K562 (cell line): ENCODE measurements around the gene PREX1. TPM values are rescaled to one million over a fixed set of nuclear protein-coding genes. Genes with fewer than 3 reads are reported as not detected.

ENCODE experiments used
- ATAC-seq: fragments of 200-7000 bp; cut with Tn5 transposase; 3 replicates; pipeline ENCODE4 v1.9.1; 2020; ENCODE audit warnings: moderate library complexity
- BruUV-seq: library from RNA; stranded (reverse); fragments of 400-500 nt; replicated peaks from 2 replicates; lab custom pipeline; 2021; lab: Mats Ljungman, UMichigan
- CTCF ChIA-PET: fragments of 300-600 bp; formaldehyde crosslinking; extraction: SDS; loops from one replicate; lab custom pipeline; 2021; ENCODE audit warnings: low intra/inter-chr PET ratio; lab: Yijun Ruan, JAX
- POLR2A ChIA-PET: fragments of 300-600, 350-650 bp; sonication (Branson Sonifier 250); formaldehyde crosslinking; extraction: SDS; loops from one replicate; lab custom pipeline; 2021; ENCODE audit warnings: antibody characterized with exemption, inconsistent platforms; lab: Yijun Ruan, JAX
- DNase-seq, 4 experiments: peaks; one replicate each; pipeline versions ENCODE4 v3.0.0 to v3.0.0-alpha.2; 2011 to 2018; ENCODE audit warnings: low spot score in 3 of 4, mixed read lengths in 3 of 4; ENCODE audit errors: extremely low read depth in 1 of 4
- FAIRE-seq: peaks from 2 replicates; lab custom pipeline; 2011; peaks lifted over from hg19 to GRCh38; lab: Jason Lieb, UNC
- H2AFZ ChIP-seq: 2 replicates; pipeline ENCODE4 v1.6.0; 2011; ENCODE audit warnings: low read depth, low read length, control low read depth, inconsistent platforms
- H3K27ac ChIP-seq: fragments of 200-600 bp; 3 replicates; pipeline ENCODE4 v1.8.0; 2011; ENCODE audit warnings: low read depth, mild to moderate bottlenecking, control low read depth, inconsistent platforms, low read length, moderate library complexity, mixed read lengths; ENCODE audit errors: extremely low read depth
- H3K27me3 ChIP-seq, 2 experiments: fragments of 300-600 bp in 1 of 2; 2 replicates in 1 of 2; 3 replicates in 1 of 2; pipeline versions ENCODE4 v1.6.0 to v1.8.0; 2011; ENCODE audit warnings: inconsistent platforms in 2 of 2, low read length in 2 of 2, mild to moderate bottlenecking in 1 of 2, mixed read lengths in 1 of 2, moderate library complexity in 1 of 2; ENCODE audit not compliant: control insufficient read depth in 2 of 2, insufficient read depth in 2 of 2
- H3K36me3 ChIP-seq: fragments of 300-600 bp; 3 replicates; pipeline ENCODE4 v1.8.0; 2011; ENCODE audit warnings: mild to moderate bottlenecking, low read length, inconsistent platforms; ENCODE audit not compliant: control insufficient read depth, insufficient read depth
- H3K4me1 ChIP-seq, 2 experiments: fragments of 200-600 bp in 1 of 2; replicated peaks in 1 of 2; 2 replicates in 1 of 2; 3 replicates in 1 of 2; pipeline versions ENCODE4 v1.5.1 to v1.8.0; 2011; ENCODE audit warnings: inconsistent platforms in 2 of 2, low read length in 2 of 2, mild to moderate bottlenecking in 1 of 2, mixed read lengths in 1 of 2, moderate library complexity in 1 of 2; ENCODE audit not compliant: control insufficient read depth in 2 of 2, insufficient read depth in 2 of 2
- H3K4me2 ChIP-seq: 2 replicates; pipeline ENCODE4 v1.6.1; 2011; ENCODE audit warnings: low read length, control low read depth, inconsistent platforms, mixed read lengths; ENCODE audit not compliant: insufficient read depth
- H3K4me3 ChIP-seq: fragments of 200-600 bp; sonication (generic), shearing (Covaris generic); 2 replicates; pipeline ENCODE4 v1.5.1; 2016; ENCODE audit warnings: control low read depth, inconsistent platforms
- H3K79me2 ChIP-seq: fragments of 200-600 bp; 3 replicates; pipeline ENCODE4 v1.8.0; 2011; ENCODE audit warnings: low read length, inconsistent platforms; ENCODE audit not compliant: control insufficient read depth, insufficient read depth
- H3K9ac ChIP-seq, 2 experiments: 2 replicates each; pipeline versions ENCODE4 v1.6.0 to v1.6.1; 2011; ENCODE audit warnings: low read depth in 2 of 2, low read length in 2 of 2, control low read depth in 1 of 2, inconsistent platforms in 1 of 2, mild to moderate bottlenecking in 1 of 2, mixed read lengths in 1 of 2; ENCODE audit not compliant: insufficient read depth in 1 of 2
- H3K9me1 ChIP-seq: one replicate; pipeline ENCODE4 v1.6.0; 2011; ENCODE audit warnings: inconsistent platforms, mild to moderate bottlenecking, low read length, moderate library complexity; ENCODE audit not compliant: control insufficient read depth, insufficient read depth
- H3K9me3 ChIP-seq: replicated peaks from 2 replicates; pipeline ENCODE4 v1.5.1; 2011; ENCODE audit warnings: low read depth, low read length, inconsistent platforms; ENCODE audit not compliant: control insufficient read depth, insufficient read depth
- H4K20me1 ChIP-seq: replicated peaks from 2 replicates; pipeline ENCODE4 v1.6.1; 2011; ENCODE audit warnings: low read length, inconsistent platforms, mixed read lengths; ENCODE audit not compliant: control insufficient read depth, insufficient read depth
- ATF7 ChIP-seq: fragments of 450-650 bp; IDR thresholded peaks from 2 replicates; pipeline ENCODE4 v1.7.1; 2014; ENCODE audit warnings: mild to moderate bottlenecking, moderate library complexity
- CREB5 ChIP-seq: fragments of 250-450 bp; sonication (Bioruptor Pico); IDR thresholded peaks from 2 replicates; pipeline ENCODE4 v1.5.0; 2020; ENCODE audit warnings: mild to moderate bottlenecking
- DMBX1 ChIP-seq: fragments of 250-450 bp; sonication (Bioruptor Pico); IDR thresholded peaks from 2 replicates; pipeline ENCODE4 v1.8.0; 2022; ENCODE audit warnings: inconsistent platforms, mild to moderate bottlenecking, moderate library complexity, borderline replicate concordance
- GABPB2 ChIP-seq: fragments of 250-450 bp; sonication (Bioruptor Pico); conservative IDR thresholded peaks from 2 replicates; pipeline ENCODE4 v1.5.1; 2021; ENCODE audit warnings: mild to moderate bottlenecking
- HLTF ChIP-seq: fragments of 450-650 bp; IDR thresholded peaks from 2 replicates; pipeline ENCODE4 v1.6.1; 2016
- ID3 ChIP-seq, 2 experiments: fragments of 250-450 bp in 1 of 2; fragments of 450-650 bp in 1 of 2; sonication (Bioruptor Pico) in 1 of 2; IDR thresholded peaks; 2 replicates each; pipeline versions ENCODE4 v1.6.1 to v1.8.0; 2016 to 2021; ENCODE audit warnings: mild to moderate bottlenecking in 2 of 2, moderate library complexity in 2 of 2, missing compliant biosample characterization in 1 of 2, missing genetic modification characterization in 1 of 2
- KAT2B ChIP-seq: IDR thresholded peaks from one replicate; pipeline ENCODE4 v1.6.1; 2012; ENCODE audit warnings: low read depth, mild to moderate bottlenecking, control low read depth, inconsistent platforms, low read length, moderate library complexity
- MAZ ChIP-seq, 2 experiments: fragments of 450-650 bp in 1 of 2; sonication (generic) in 1 of 2; formaldehyde crosslinking; IDR thresholded peaks in 1 of 2; conservative IDR thresholded peaks in 1 of 2; 2 replicates each; pipeline versions ENCODE4 v1.4.0 to v1.5.0; 2020; ENCODE audit warnings: mild to moderate bottlenecking in 1 of 2, missing genetic modification reagents in 1 of 2
- PCBP1 ChIP-seq: fragments of 200-400 bp; formaldehyde crosslinking; IDR thresholded peaks from 2 replicates; pipeline ENCODE4 v1.6.1; 2018; ENCODE audit warnings: mild to moderate bottlenecking, low read depth, low read length; ENCODE audit not compliant: poor library complexity, severe bottlenecking
- PML ChIP-seq: IDR thresholded peaks from 2 replicates; pipeline ENCODE4 v1.6.1; 2012; ENCODE audit warnings: low read length, inconsistent platforms
- POLR3A ChIP-seq: IDR thresholded peaks from 2 replicates; pipeline ENCODE4 v1.6.1; 2011; ENCODE audit warnings: borderline replicate concordance, mild to moderate bottlenecking, moderate library complexity; ENCODE audit not compliant: insufficient read length, insufficient read depth; ENCODE audit errors: extremely low read depth
- ZFP1 ChIP-seq: fragments of 450-650 bp; formaldehyde crosslinking; IDR thresholded peaks from 2 replicates; pipeline ENCODE4 v1.4.0; 2020; ENCODE audit warnings: mild to moderate bottlenecking, mixed read lengths
- WGBS: fragments of 100-300 bp; shearing (Covaris generic); methylation state at CpG from one replicate; pipeline ENCODE4 v1.1.6; 2016; ENCODE audit warnings: low coverage, mixed read lengths; ENCODE audit not compliant: insufficient coverage; ENCODE audit errors: missing lambda C conversion rate; 5-methylcytosine and 5-hydroxymethylcytosine counted together
- in situ Hi-C: fragments of 300-500 bp; cut with MboI; formaldehyde crosslinking; loops from 4 replicates; pipeline ENCODE4 v1.15.0; 2018; ENCODE audit warnings: inconsistent platforms, mixed read lengths
- intact Hi-C: fragments of 100-400 bp; cut with micrococcal nuclease; formaldehyde crosslinking; loops from 2 replicates; pipeline ENCODE4 v1.14.2; 2022
- polyA plus RNA-seq, 8 experiments: library from polyadenylated mRNA; depleted of rRNA in 4 of 8; stranded (reverse) in 5 of 8; unstranded in 3 of 8; fragments of >200 nt; fragmentation: Nextera tagmentation in 2 of 8; fragmentation: Illumina TruSeq in 1 of 8; extraction: Ambion mirVana in 2 of 8; extraction: Trizol in 1 of 8; gene quantifications; 2 replicates each; pipeline versions ENCODE4 v1.2.1 to v1.2.3, GENCODE V29; 2011 to 2014; ENCODE audit warnings: inconsistent platforms in 1 of 8, missing spikeins in 1 of 8
- total RNA-seq, 7 experiments: library from RNA; depleted of rRNA in 6 of 7; stranded (reverse); fragments of >200 nt in 6 of 7; fragmentation: Illumina TruSeq in 2 of 7; extraction: Trizol in 2 of 7; gene quantifications; 2 replicates each; pipeline versions ENCODE4 v1.2.1 to v1.2.3, GENCODE V29; 2011 to 2021; ENCODE audit warnings: low replicate concordance in 1 of 7
- TF ChIP-seq, protein P1 (sequence below): sonication (generic); formaldehyde crosslinking; IDR thresholded peaks from 2 replicates; pipeline ENCODE4 v1.5.0; 2020; ENCODE audit warnings: missing genetic modification reagents

Gene PREX1
- total and polyA plus RNA-seq, 9 of the 15 experiments (the other 6 are each of a cell fraction or from before 2014, with no cell fraction given) = 0.37 to 10.4 (median 4.8) TPM

- H3K4me1 ChIP-seq = no peaks in the 10 kb centered on the region
- no peak for FAIRE-seq
- under 1% methylated on average over 8 of the region's 8 CpGs for WGBS
- no peak for DNase-seq
- no peak overlapping the region for H3K4me2 ChIP-seq
- H2AFZ ChIP-seq = no peak overlapping the region
- H3K36me3 ChIP-seq = no peaks in the 10 kb centered on the region
- POLR2A ChIA-PET = no interaction called here
- CTCF ChIA-PET = no interaction called here
- BruUV-seq = no TSS peak
- H3K4me3 ChIP-seq = no peak overlapping the region
- no peaks in the 10 kb centered on the region for H3K79me2 ChIP-seq
- in situ Hi-C loops = no loop called here
- no peak overlapping the region for H3K9ac ChIP-seq
- no peaks in the 10 kb centered on the region for H3K9me3 ChIP-seq
- no peak for TF ChIP-seq PML
- no peak for TF ChIP-seq POLR3A
- no peak for TF ChIP-seq CREB5
- TF ChIP-seq GABPB2 (CRISPR knock-in tag) = no peak
- TF ChIP-seq, protein P1, sequence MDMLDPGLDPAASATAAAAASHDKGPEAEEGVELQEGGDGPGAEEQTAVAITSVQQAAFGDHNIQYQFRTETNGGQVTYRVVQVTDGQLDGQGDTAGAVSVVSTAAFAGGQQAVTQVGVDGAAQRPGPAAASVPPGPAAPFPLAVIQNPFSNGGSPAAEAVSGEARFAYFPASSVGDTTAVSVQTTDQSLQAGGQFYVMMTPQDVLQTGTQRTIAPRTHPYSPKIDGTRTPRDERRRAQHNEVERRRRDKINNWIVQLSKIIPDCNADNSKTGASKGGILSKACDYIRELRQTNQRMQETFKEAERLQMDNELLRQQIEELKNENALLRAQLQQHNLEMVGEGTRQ (CRISPR knock-in tag) = no peak
- TF ChIP-seq ID3 (CRISPR knock-in tag; IDR thresholded peaks at IDR 0.05) = no peak
- TF ChIP-seq ID3 (tag; IDR thresholded peaks at IDR 0.05) = no peak
- TF ChIP-seq HLTF = no peak
- no peak for TF ChIP-seq MAZ (CRISPR knock-in tag; conservative IDR thresholded peaks at IDR 0.05 in 1 of 2, IDR thresholded peaks at IDR 0.05 in 1 of 2)
- TF ChIP-seq ZFP1 (CRISPR knock-in tag) = no peak
- no peak for TF ChIP-seq PCBP1
- no peak for TF ChIP-seq KAT2B
- no peak for TF ChIP-seq ATF7
- TF ChIP-seq DMBX1 (CRISPR knock-in tag) = no peak
- no peaks in the 10 kb centered on the region; the same call in 1 of the 2 replicates for H4K20me1 ChIP-seq
- intact Hi-C loops = no loop called here
- H3K9me1 ChIP-seq = no peaks in the 10 kb centered on the region
- no peak overlapping the region for H3K27ac ChIP-seq
- H3K27me3 ChIP-seq = peaks cover 8 to 46% of the 10 kb centered on the region in 2 experiments; a peak in 3 of 5 replicates
- no peak for ATAC-seq
Observed at GRCh38 chr20:48607544-48607865, 220.3 kb downstream of the PREX1 start.
